ENCODE results near the gene GABRG3.
A peak's percentile ranks its signal among the peaks of the same experiment; 100 is the strongest.

Gene GABRG3

DNA sequence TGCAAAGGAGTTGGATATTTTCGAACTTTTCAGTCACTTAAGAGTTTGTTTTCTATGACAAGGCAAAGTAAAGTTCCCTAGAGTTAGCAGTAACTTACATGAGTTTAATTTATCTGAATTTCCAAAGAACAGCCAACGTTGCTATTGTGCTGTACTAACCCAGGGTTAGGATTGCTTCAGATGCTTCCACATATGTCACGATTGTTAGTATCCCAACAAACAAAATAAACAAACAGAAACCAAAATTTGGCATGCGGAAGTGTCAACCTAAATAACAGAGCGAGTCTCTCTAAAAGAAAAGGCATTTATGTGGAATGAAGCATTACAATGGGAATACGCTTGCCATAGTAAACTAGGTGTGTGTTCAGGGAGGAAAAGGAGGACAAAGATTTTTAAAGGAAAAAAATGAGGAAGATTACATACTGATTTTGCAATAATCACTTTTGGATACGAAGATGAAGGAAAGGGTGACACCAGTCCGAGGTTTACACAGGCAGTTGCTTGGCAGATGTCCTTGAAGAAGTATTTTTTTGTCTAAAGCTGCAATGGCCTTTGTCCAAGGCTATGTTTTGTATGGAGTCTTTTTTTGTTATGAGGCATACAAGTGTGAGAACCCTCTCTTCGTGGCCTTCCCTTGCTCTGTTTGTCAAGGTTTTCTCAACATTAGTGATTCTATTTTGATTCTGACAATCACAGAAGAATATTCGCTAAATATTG lies 267.9 kb downstream of the GABRG3 start:
- TF ChIP-seq, protein P1, sequence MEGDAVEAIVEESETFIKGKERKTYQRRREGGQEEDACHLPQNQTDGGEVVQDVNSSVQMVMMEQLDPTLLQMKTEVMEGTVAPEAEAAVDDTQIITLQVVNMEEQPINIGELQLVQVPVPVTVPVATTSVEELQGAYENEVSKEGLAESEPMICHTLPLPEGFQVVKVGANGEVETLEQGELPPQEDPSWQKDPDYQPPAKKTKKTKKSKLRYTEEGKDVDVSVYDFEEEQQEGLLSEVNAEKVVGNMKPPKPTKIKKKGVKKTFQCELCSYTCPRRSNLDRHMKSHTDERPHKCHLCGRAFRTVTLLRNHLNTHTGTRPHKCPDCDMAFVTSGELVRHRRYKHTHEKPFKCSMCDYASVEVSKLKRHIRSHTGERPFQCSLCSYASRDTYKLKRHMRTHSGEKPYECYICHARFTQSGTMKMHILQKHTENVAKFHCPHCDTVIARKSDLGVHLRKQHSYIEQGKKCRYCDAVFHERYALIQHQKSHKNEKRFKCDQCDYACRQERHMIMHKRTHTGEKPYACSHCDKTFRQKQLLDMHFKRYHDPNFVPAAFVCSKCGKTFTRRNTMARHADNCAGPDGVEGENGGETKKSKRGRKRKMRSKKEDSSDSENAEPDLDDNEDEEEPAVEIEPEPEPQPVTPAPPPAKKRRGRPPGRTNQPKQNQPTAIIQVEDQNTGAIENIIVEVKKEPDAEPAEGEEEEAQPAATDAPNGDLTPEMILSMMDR (conservative IDR thresholded peaks at IDR 0.05) = no peak
- no peak overlapping the region for H3K27ac ChIP-seq

GRCh38 chr15:27241943-27242342 lies 271.0 kb downstream of the GABRG3 start:
- TF ChIP-seq, protein P1 (conservative IDR thresholded peaks at IDR 0.05) = no peak
- H3K27ac ChIP-seq = no peak overlapping the region

- H3K27ac ChIP-seq = no peak overlapping the region; the same call in 1 of the 2 replicates
- TF ChIP-seq, protein P1 (conservative IDR thresholded peaks at IDR 0.05) = no peak
These were observed 273.1 kb downstream of the GABRG3 start for GRCh38 chr15:27244047-27244446.

DNA sequence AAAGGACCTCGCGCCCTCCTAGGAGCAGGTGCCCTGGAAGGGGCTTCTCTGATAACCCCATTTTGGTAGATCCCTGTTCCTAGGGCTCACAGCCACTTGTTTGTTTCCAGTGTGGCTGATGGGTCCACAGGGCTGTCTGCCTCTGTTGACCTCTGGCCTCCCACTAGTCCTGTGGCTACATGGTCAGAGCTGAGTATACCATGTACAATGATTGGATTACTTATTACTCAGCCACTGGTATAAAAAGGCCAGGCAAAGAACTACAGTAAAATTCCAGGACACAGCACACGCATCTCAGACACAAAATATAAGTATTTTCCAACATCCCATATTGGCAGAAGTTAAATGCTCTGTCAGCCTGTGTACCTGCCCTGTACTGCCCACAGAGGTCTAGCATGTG lies 277.3 kb downstream of the GABRG3 start:
- H3K27ac ChIP-seq = no peak overlapping the region
- TF ChIP-seq, protein P1 (conservative IDR thresholded peaks at IDR 0.05) = no peak

DNA sequence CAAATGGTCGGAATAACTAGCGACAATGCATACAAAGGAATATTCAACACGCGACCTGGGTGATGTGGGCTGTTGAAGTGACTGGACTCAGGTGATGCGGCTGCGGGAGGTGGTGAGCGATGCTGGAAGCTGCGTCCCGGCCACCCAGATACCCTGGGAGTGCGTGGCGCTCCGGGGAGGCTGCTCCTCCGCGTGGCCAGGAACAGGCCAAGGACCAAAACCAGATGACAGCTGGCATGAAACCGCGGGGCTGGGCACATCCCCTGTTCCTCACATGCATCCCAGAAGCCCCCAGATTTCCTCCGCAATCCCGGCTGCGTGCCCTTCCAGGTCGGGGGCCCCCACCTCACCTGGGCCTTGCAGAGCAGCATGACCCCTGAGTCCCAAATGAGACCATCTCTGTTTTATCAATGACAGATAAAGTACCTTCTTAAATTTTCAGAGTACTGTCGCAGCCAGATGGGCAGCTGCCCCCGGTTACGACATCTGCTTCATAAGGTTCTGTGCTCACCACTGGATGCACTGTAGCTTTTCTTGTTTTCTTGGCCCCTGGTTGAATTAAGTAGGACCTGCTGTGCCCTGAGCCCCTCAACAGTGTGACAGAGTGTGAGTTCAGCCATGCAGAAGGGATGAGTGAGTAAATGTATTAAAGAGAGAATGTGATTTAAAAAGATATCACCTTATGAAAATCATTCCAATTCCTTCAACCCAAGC lies 278.2 kb downstream of the GABRG3 start:
- TF ChIP-seq, protein P1 (conservative IDR thresholded peaks at IDR 0.05) = no peak
- H3K27ac ChIP-seq = peak overlapping the region; percentile 38; the same call in 1 of the 2 replicates

- H3K27ac ChIP-seq = peak overlapping the region; percentile 38; the same call in 1 of the 2 replicates
- TF ChIP-seq, protein P1 (conservative IDR thresholded peaks at IDR 0.05) = no peak
These were observed 278.8 kb downstream of the GABRG3 start for GRCh38 chr15:27249760-27250109.

GRCh38 chr15:27250223-27250622 lies 279.2 kb downstream of the GABRG3 start:
- TF ChIP-seq, protein P1 (conservative IDR thresholded peaks at IDR 0.05) = peak; percentile 62
- H3K27ac ChIP-seq = peak overlapping the region; percentile 38; the same call in 1 of the 2 replicates
